Common myeloid progenitor, CD34-positive (primary cell): ENCODE results near the gene KRT78.

Source experiments
- CTCF ChIA-PET: fragments of 350-600 bp; sonication (Branson Sonifier 250); formaldehyde crosslinking; loops from one replicate; lab custom pipeline; 2021; ENCODE audit warnings: antibody characterized with exemption; lab: Charles Lee
- POLR2A ChIA-PET: fragments of 350-600 bp; sonication (Branson Sonifier 250); formaldehyde crosslinking; loops from one replicate; lab custom pipeline; 2021; ENCODE audit warnings: antibody characterized with exemption; lab: Charles Lee
- DNase-seq, 3 donors: peaks; one replicate each; pipeline versions ENCODE4 v3.0.0 to v3.0.0-alpha.2; 2013
- H3K27ac ChIP-seq, 2 experiments: 1 replicate in 1 of 2; 2 replicates in 1 of 2; pipeline ENCODE4 v1.7.0; 2013; ENCODE audit warnings: inconsistent platforms in 2 of 2, low read length in 2 of 2, mild to moderate bottlenecking in 2 of 2, low read depth in 1 of 2, moderate library complexity in 1 of 2; ENCODE audit not compliant: severe bottlenecking in 2 of 2, insufficient read depth in 1 of 2, poor library complexity in 1 of 2
- H3K27me3 ChIP-seq, 5 experiments: replicated peaks in 2 of 5; 1 replicate in 3 of 5; 2 replicates in 2 of 5; pipeline versions ENCODE4 v1.6.1 to v1.7.0; 2013; ENCODE audit warnings: low read length in 4 of 5, mild to moderate bottlenecking in 2 of 5, moderate library complexity in 2 of 5, inconsistent platforms in 1 of 5; ENCODE audit not compliant: insufficient read depth in 5 of 5, control insufficient read depth in 4 of 5
- H3K36me3 ChIP-seq, 4 experiments: 1 replicate in 2 of 4; 2 replicates in 2 of 4; pipeline versions ENCODE4 v1.6.1 to v1.7.0; 2013; ENCODE audit warnings: low read length in 3 of 4, control low read depth in 1 of 4, mild to moderate bottlenecking in 1 of 4; ENCODE audit not compliant: control insufficient read depth in 4 of 4, insufficient read depth in 4 of 4
- H3K4me1 ChIP-seq, 4 experiments: 1 replicate in 3 of 4; 2 replicates in 1 of 4; pipeline versions ENCODE4 v1.6.1 to v1.7.1; 2013; ENCODE audit warnings: low read length in 3 of 4, mild to moderate bottlenecking in 3 of 4, control low read depth in 1 of 4, inconsistent platforms in 1 of 4, moderate library complexity in 1 of 4; ENCODE audit not compliant: control insufficient read depth in 4 of 4, insufficient read depth in 4 of 4; ENCODE audit errors: control extremely low read depth in 1 of 4
- H3K4me3 ChIP-seq, 7 experiments: 1 replicate in 4 of 7; 2 replicates in 3 of 7; pipeline versions ENCODE4 v1.5.1 to v1.7.0; 2013; ENCODE audit warnings: mild to moderate bottlenecking in 7 of 7, low read length in 6 of 7, moderate library complexity in 6 of 7, inconsistent platforms in 2 of 7, low read depth in 2 of 7, control low read depth in 1 of 7; ENCODE audit not compliant: insufficient read depth in 4 of 7, control insufficient read depth in 1 of 7; ENCODE audit errors: extremely low read depth in 1 of 7
- H3K9me3 ChIP-seq, 5 experiments: 1 replicate in 4 of 5; 2 replicates in 1 of 5; pipeline versions ENCODE4 v1.6.1 to v1.7.1; 2013; ENCODE audit warnings: low read length in 4 of 5, mild to moderate bottlenecking in 2 of 5, inconsistent platforms in 1 of 5, low read depth in 1 of 5, moderate library complexity in 1 of 5; ENCODE audit not compliant: control insufficient read depth in 4 of 5, insufficient read depth in 2 of 5; ENCODE audit errors: control extremely low read depth in 1 of 5
- WGBS: methylation state at CpG from one replicate; pipeline ENCODE4 v1.1.5; 2013; ENCODE audit not compliant: insufficient coverage; 5-methylcytosine and 5-hydroxymethylcytosine counted together

The KRT78 gene

DNA sequence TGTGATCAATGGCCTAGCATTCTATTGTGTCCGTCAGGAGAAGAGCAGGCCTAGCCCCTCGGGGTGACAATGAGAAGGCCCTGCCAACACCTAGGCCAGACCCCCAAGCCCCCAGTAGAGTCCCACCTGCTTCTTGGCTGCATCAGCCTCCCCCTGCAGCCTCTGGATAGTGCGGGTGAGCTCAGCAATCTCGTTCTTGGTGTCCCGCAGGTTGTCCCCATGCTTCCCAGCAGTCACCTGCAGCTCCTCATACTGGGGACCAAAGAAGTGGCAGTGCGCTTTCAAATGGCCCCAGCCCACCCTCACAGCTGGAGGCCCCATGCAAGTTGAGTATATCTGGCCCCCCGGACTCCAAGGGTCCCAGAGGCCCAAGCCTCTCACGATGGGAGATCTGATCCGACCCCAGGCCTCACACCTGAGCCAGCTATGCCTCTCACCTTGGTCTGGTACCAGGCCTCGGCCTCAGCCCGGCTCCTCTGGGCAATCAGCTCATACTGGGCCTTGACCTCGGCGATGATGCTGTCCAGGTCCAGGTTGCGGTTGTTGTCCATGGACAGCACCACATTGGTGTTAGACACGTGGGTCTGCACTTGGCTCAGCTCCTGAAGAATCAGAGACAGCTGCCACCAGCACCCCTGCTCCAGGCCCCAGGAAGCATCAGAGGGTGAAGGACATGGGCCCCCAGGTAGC, 24.9 kb downstream of the KRT78 start:
- H3K27me3 ChIP-seq: peaks cover 0 to 8% (median 3%) of the 10 kb centered on the region in 5 experiments
- 96% methylated on average over 15 of the region's 15 CpGs for WGBS
- H3K4me1 ChIP-seq: no peaks in the 10 kb centered on the region
- POLR2A ChIA-PET: interaction anchor here (0.6 kb wide), 1 partner anchor 970 kb away, joined by 4 read pairs; no protein-coding TSS in a partner anchor
- CTCF ChIA-PET: interaction anchor here (1.0 kb wide), 1 partner anchor 14 kb away, joined by 3 read pairs; no protein-coding TSS in a partner anchor
- no peak for DNase-seq
- no peaks in the 10 kb centered on the region for H3K9me3 ChIP-seq
- H3K27ac ChIP-seq: no peak overlapping the region
- no peaks in the 10 kb centered on the region for H3K36me3 ChIP-seq
- no peak overlapping the region for H3K4me3 ChIP-seq

DNA sequence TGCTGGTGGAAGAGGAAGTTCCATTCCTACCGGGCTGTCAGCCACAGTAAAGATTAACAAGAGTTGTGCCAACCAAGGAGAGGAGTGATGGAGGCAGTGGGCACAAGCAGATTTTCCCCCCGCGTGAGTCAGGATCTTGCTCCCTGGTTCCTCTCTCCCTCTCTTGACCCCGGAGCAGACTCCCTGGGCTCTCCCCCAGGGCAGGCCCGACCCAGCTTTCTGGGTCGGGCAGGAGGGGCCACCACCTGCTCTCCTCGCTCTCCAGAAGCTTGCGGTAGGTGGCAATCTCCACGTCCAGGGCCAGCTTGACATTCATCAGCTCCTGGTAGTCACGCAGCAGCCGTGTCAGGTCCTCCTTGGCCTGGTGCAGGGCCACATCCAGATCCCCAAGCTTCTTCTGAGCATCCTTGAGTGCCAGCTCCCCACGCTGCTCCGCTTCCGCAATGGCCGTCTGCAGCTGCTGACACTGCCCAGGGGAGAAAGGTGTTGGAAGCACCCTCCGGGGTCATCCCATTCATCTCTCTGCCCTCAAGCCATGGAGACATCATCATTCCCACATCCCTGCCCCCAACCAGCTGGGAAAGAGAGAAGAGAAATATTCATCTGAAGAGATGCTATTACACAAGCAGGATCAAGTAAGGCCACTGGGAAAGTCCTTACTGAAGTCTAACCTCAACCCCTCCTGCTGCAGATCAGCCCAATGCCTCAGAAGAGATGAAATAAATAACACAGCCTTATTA, 25.9 kb downstream of the KRT78 start:
- no peak for DNase-seq
- H3K27me3 ChIP-seq: peaks cover 0 to 11% (median 7%) of the 10 kb centered on the region in 5 experiments
- H3K4me1 ChIP-seq: no peaks in the 10 kb centered on the region
- H3K27ac ChIP-seq: no peak overlapping the region
- 74% methylated on average over 12 of the region's 16 CpGs for WGBS
- ChIA-PET POLR2A (no interaction called here), CTCF (no interaction called here)
- no peaks in the 10 kb centered on the region for H3K36me3 ChIP-seq
- H3K4me3 ChIP-seq: no peak overlapping the region
- H3K9me3 ChIP-seq: no peaks in the 10 kb centered on the region

DNA sequence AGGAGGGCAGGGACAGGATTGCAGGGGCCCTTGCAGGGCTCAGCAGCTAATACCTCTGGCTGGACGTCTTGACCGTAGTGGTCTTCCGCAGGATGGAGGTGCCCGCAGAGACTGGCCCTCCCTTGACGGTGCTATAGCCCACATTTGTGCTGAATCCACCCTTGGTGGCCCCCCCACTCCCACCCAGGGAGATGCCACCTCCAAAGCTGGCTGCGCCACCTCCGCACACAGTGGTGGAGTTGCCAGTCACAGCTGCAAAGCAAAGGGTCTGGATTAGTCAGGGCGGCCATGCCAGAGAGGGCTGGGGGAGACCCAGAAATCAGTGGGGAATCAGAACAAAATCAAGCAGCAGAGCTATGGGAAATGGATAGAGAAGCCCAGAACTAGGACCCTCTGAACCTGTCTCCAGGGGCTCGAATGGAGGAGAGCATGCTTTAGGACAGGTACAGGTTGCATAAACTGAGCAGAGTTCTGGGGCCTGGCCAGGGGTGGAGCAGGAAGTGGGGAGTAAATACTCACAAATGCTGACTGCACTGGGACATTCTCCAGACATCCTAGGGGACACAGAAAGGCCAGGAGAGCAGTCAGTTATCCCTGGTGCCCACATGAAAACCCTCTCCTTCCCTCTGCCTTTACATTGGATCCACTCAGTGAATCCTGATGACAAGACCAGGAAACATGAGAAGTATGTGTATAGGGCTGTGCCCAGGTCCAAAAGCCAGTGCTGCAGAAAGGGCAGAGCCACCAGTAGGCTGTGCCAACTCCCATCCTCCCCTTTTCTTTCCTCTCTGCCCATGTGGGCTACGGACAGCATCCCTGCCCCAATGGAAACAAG, 26.8 kb downstream of the KRT78 start:
- H3K9me3 ChIP-seq: no peaks in the 10 kb centered on the region
- no peak overlapping the region for H3K4me3 ChIP-seq
- no peaks in the 10 kb centered on the region for H3K4me1 ChIP-seq
- 92% methylated on average over 5 of the region's 10 CpGs for WGBS
- H3K27ac ChIP-seq: no peak overlapping the region
- H3K27me3 ChIP-seq: peaks cover 0 to 10% (median 7%) of the 10 kb centered on the region in 5 experiments
- H3K36me3 ChIP-seq: no peaks in the 10 kb centered on the region
- no peak for DNase-seq
- ChIA-PET CTCF (no interaction called here), POLR2A (no interaction called here)

DNA sequence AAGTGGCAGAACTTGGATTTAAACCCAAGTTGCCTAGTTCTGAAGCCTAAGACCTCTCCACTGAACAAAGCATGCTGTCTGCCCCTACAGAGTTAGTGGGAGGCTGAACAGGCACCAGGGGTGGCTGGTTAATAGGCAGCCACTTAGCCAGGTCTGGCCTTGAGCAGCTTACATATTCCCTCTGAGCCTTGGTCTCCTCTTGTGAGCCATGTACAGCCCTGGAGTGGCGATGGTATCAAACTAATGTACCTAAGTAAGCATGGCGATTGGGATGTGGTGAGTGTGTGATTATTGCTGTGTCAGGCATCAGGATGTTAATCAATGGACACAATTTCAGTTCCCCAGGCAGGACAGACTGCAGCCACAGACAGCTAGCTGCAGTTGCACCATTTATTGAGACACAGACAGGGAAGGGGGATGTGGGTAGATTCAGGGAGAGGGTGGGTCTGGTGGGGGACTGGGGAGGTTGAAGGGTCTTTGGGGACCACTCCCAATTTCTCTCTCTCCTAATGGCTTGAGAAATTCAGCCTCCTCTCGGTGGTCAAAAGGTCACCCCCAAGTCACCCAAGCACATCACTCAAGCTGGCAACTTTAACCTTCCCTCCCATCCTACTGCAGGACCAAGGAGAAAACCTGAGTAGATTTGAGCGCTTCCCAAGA, 27.6 kb downstream of the KRT78 start:
- DNase-seq: no peak
- Histone ChIP-seq H3K36me3 (no peaks in the 10 kb centered on the region), H3K27me3 (peaks cover 0 to 7% (median 6%) of the 10 kb centered on the region in 5 experiments), H3K4me1 (no peaks in the 10 kb centered on the region), H3K27ac (no peak overlapping the region), H3K4me3 (no peak overlapping the region), H3K9me3 (no peaks in the 10 kb centered on the region)
- CTCF ChIA-PET: interaction anchor here (1.2 kb wide), 1 partner anchor 42 kb away, joined by 3 read pairs; no protein-coding TSS in a partner anchor
- WGBS: 93% methylated on average over 4 of the region's 4 CpGs
- POLR2A ChIA-PET: no interaction called here

DNA sequence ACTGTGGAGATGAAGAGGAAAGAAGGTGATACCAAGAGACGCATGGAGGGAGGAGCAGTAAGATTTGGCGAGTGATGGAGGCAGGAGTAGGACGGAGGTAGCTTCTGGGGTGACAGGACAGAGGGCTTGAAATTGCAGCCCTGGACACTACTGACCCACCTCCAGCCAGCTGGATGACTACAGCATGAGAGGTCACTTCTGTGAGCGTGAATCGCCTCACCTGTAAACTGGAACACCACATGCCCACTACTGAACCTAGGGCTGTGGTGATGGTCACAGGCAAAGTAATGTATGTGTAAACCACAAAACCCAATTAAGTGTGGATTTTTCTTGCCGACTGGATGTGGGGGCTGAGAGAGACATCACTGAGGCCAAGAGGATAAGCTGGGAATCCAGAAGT, 28.3 kb downstream of the KRT78 start:
- Histone ChIP-seq H3K27me3 (peaks cover 0 to 7% (median 6%) of the 10 kb centered on the region in 5 experiments), H3K27ac (no peak overlapping the region), H3K4me1 (no peaks in the 10 kb centered on the region), H3K4me3 (no peak overlapping the region), H3K36me3 (no peaks in the 10 kb centered on the region), H3K9me3 (no peaks in the 10 kb centered on the region)
- ChIA-PET POLR2A (no interaction called here), CTCF (interaction anchor here (1.0 to 1.2 kb wide), 2 partner anchors 42 to 239 kb away, joined by 3 read pairs; no protein-coding TSS in a partner anchor)
- DNase-seq: no peak
- whole genome bisulfite sequencing: 95% methylated on average over 3 of the region's 6 CpGs

DNA sequence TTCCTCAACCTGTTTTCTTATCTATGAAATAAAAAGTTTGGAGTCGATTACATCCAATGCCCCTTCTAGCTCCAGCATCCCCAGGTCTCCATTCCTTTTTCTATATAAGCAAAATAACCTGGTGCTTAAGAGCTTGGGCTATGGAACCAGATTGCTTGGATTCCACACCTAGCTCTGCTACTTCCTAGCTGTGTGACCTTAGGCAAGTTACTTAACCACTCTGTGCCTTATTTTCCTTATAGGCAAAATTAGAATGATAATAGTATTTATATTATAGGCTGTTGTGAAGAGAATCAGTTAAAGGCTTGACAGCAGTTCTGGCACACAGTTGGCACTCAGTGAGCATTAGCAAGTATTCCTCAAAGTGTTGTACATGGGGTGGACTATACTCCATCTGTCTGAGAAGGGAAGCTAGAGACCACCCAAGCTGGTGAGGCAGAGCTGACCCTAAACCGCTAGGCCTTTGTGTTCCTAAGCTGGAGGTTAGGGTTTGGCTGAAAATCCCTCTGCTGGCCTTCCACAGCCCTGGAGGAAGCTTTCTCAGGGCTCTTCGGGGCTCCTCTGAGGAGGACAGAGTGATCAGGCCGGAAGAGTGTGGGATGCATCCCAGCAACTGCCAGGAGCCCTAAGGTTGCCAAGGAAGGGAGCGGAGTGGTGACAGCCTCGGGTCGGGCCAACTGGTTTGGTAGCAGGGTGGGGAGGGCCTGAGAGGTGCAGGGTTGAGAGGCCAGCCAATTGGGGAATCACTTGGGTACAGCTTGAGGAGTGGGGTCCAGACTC, 28.9 kb downstream of the KRT78 start:
- H3K36me3 ChIP-seq: no peaks in the 10 kb centered on the region
- peaks cover 0 to 7% (median 6%) of the 10 kb centered on the region in 5 experiments for H3K27me3 ChIP-seq
- DNase-seq: no peak
- 88% methylated on average over 7 of the region's 7 CpGs for WGBS
- no peaks in the 10 kb centered on the region for H3K4me1 ChIP-seq
- ChIA-PET POLR2A (no interaction called here), CTCF (interaction anchor here (1.0 to 1.2 kb wide), 3 partner anchors 18 to 239 kb away, joined by 3 read pairs; no protein-coding TSS in a partner anchor)
- no peak overlapping the region for H3K27ac ChIP-seq
- no peaks in the 10 kb centered on the region for H3K9me3 ChIP-seq
- H3K4me3 ChIP-seq: no peak overlapping the region
